ENCODE results near the gene PSORS1C1.

GRCh38 chr6:31149827-31150447 lies 35.3 kb downstream of the PSORS1C1 start:
- TF ChIP-seq CTCF (conservative IDR thresholded peaks at IDR 0.05 in 1 of 2, IDR thresholded peaks at IDR 0.05 in 1 of 2; ENCODE audit: low read depth in 1 of 2, low read length in 2 of 2) (no peak), EZH2 (IDR thresholded peaks at IDR 0.05; ENCODE audit: low read length, missing control alignments) (no peak)
